ENCODE results near the gene NAALADL1. TPM values are rescaled to one million over a fixed set of nuclear protein-coding genes. Genes with fewer than 3 reads are reported as not detected.
A peak's percentile ranks its signal among the peaks of the same experiment; 100 is the strongest.

Gene NAALADL1
- total and polyA plus RNA-seq, 9 of the 15 experiments (the other 6 are each of a cell fraction or from before 2014, with no cell fraction given): 0.06 to 0.72 (median 0.22) TPM; not detected in 4

- TF ChIP-seq GTF3C2 (IDR thresholded peaks at IDR 0.05; ENCODE audit: borderline replicate concordance, extremely low read depth, insufficient read length) (no peak), BRCA1 (IDR thresholded peaks at IDR 0.05) (no peak), BRCA1 (CRISPR knock-in tag; IDR thresholded peaks at IDR 0.05) (no peak), ILK (tag; IDR thresholded peaks at IDR 0.05; ENCODE audit: borderline replicate concordance, low read depth) (no peak), PRDM10 (IDR thresholded peaks at IDR 0.05; ENCODE audit: partially characterized antibody) (peak; percentile 68), RAD51 (IDR thresholded peaks at IDR 0.05; ENCODE audit: borderline replicate concordance, low read depth) (no peak; the same call in 1 of the 2 replicates), RFX7 (CRISPR knock-in tag; IDR thresholded peaks at IDR 0.05) (no peak), MYNN (IDR thresholded peaks at IDR 0.05) (peak; percentile 55; the same call in 1 of the 2 replicates), MYNN (CRISPR knock-in tag; IDR thresholded peaks at IDR 0.05) (no peak), ELF1 (tag; IDR thresholded peaks at IDR 0.05) (0 out of 2 replicates have a peak, but pooled peaks have one; percentile 21), ATF1 (CRISPR knock-in tag; IDR thresholded peaks at IDR 0.05) (no peak), ATF1 (tag; IDR thresholded peaks at IDR 0.05) (peak; percentile 67), SRSF7 (optimal IDR thresholded peaks at IDR 0.05; ENCODE audit: low read depth, low read length) (no peak)
- TF ChIP-seq, protein P1, sequence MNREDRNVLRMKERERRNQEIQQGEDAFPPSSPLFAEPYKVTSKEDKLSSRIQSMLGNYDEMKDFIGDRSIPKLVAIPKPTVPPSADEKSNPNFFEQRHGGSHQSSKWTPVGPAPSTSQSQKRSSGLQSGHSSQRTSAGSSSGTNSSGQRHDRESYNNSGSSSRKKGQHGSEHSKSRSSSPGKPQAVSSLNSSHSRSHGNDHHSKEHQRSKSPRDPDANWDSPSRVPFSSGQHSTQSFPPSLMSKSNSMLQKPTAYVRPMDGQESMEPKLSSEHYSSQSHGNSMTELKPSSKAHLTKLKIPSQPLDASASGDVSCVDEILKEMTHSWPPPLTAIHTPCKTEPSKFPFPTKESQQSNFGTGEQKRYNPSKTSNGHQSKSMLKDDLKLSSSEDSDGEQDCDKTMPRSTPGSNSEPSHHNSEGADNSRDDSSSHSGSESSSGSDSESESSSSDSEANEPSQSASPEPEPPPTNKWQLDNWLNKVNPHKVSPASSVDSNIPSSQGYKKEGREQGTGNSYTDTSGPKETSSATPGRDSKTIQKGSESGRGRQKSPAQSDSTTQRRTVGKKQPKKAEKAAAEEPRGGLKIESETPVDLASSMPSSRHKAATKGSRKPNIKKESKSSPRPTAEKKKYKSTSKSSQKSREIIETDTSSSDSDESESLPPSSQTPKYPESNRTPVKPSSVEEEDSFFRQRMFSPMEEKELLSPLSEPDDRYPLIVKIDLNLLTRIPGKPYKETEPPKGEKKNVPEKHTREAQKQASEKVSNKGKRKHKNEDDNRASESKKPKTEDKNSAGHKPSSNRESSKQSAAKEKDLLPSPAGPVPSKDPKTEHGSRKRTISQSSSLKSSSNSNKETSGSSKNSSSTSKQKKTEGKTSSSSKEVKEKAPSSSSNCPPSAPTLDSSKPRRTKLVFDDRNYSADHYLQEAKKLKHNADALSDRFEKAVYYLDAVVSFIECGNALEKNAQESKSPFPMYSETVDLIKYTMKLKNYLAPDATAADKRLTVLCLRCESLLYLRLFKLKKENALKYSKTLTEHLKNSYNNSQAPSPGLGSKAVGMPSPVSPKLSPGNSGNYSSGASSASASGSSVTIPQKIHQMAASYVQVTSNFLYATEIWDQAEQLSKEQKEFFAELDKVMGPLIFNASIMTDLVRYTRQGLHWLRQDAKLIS (CRISPR knock-in tag; IDR thresholded peaks at IDR 0.05): peak; percentile 54
- TF ChIP-seq, protein P2, sequence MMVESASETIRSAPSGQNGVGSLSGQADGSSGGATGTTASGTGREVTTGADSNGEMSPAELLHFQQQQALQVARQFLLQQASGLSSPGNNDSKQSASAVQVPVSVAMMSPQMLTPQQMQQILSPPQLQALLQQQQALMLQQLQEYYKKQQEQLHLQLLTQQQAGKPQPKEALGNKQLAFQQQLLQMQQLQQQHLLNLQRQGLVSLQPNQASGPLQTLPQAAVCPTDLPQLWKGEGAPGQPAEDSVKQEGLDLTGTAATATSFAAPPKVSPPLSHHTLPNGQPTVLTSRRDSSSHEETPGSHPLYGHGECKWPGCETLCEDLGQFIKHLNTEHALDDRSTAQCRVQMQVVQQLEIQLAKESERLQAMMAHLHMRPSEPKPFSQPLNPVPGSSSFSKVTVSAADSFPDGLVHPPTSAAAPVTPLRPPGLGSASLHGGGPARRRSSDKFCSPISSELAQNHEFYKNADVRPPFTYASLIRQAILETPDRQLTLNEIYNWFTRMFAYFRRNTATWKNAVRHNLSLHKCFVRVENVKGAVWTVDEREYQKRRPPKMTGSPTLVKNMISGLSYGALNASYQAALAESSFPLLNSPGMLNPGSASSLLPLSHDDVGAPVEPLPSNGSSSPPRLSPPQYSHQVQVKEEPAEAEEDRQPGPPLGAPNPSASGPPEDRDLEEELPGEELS (CRISPR knock-in tag; IDR thresholded peaks at IDR 0.05; ENCODE audit: borderline replicate concordance): peak; percentile 59; the same call in 1 of the 2 replicates
Observed at GRCh38 chr11:65027213-65028067, 30.9 kb downstream of the NAALADL1 start, which contains the start of gene SNX15 (continued).

Data from K562 (cell line).